ENCODE data around the gene HNRNPUL2.

The HNRNPUL2 gene

GRCh38 chr11:62665599-62666258, 61.5 kb downstream of the HNRNPUL2 start:
- no peak for DNase-seq

GRCh38 chr11:62665075-62665598, 62.1 kb downstream of the HNRNPUL2 start, which contains the start of the genes C11orf98 and CSKMT:
Gene C11orf98 (minus strand): TSS chr11:62665210. CDS start chr11:62665169, 41 bp downstream.
Gene CSKMT (plus strand): TSS chr11:62665312. CDS start chr11:62665880, 568 bp downstream.
- DNase-seq = peak; percentile 90 to 93

GRCh38 chr11:62664405-62665074, 62.7 kb downstream of the HNRNPUL2 start:
- DNase-seq = peak; percentile 70 to 77

All from Kasumi-1 (cell line).